ENCODE data around the gene KLHL29. TPM values are rescaled to one million over a fixed set of nuclear protein-coding genes. Genes with fewer than 3 reads are reported as not detected.
A peak's percentile ranks its signal among the peaks of the same experiment; 100 is the strongest.

The KLHL29 gene
- total and polyA plus RNA-seq, 2 experiments from 2014 or later = 3.8 to 9.9 TPM

- Histone ChIP-seq H3K4me2 (no peak overlapping the region), H3K36me3 (replicated peaks; ENCODE audit: insufficient read depth, low read depth) (no peaks in the 10 kb centered on the region), H3K9me3 (ENCODE audit: low read depth) (no peaks in the 10 kb centered on the region), H2AFZ (no peak overlapping the region), H3K4me1 (ENCODE audit: insufficient read depth) (peaks cover 21% of the 10 kb centered on the region), H3K27ac (no peak overlapping the region), H3K27me3 (no peaks in the 10 kb centered on the region), H3K9me2 (replicated peaks; ENCODE audit: insufficient read depth) (no peaks in the 10 kb centered on the region), H4K20me1 (ENCODE audit: insufficient read depth, poor library complexity, severe bottlenecking) (no peaks in the 10 kb centered on the region), H3K4me3 (no peak overlapping the region), H3K79me2 (no peaks in the 10 kb centered on the region)
- TF ChIP-seq CTCF (IDR thresholded peaks at IDR 0.05; ENCODE audit: poor library complexity) (no peak), EZH2 (IDR thresholded peaks at IDR 0.05; ENCODE audit: borderline replicate concordance) (no peak), EZH2phosphoT487 (IDR thresholded peaks at IDR 0.05; ENCODE audit: low read depth, severe bottlenecking, unreplicated experiment) (no peak)
- no peak for DNase-seq (ENCODE audit: low spot score)
- WGBS (ENCODE audit: low lambda C conversion rate, missing lambda C conversion rate) = 90% methylated on average over 11 of the region's 11 CpGs
Observed at GRCh38 chr2:23531280-23531679, 146.3 kb downstream of the KLHL29 start.

- WGBS (ENCODE audit: low lambda C conversion rate, missing lambda C conversion rate) = 86% methylated on average over 8 of the region's 8 CpGs
- Histone ChIP-seq H3K79me2 (no peaks in the 10 kb centered on the region), H3K4me2 (peak overlapping the region; percentile 69), H3K4me1 (ENCODE audit: insufficient read depth) (peaks cover 21% of the 10 kb centered on the region), H2AFZ (no peak overlapping the region), H3K27ac (peak overlapping the region; percentile 67), H3K4me3 (no peak overlapping the region), H3K36me3 (replicated peaks; ENCODE audit: insufficient read depth, low read depth) (no peaks in the 10 kb centered on the region), H4K20me1 (ENCODE audit: insufficient read depth, poor library complexity, severe bottlenecking) (no peaks in the 10 kb centered on the region), H3K27me3 (no peaks in the 10 kb centered on the region), H3K9me2 (replicated peaks; ENCODE audit: insufficient read depth) (no peaks in the 10 kb centered on the region), H3K9me3 (ENCODE audit: low read depth) (no peaks in the 10 kb centered on the region)
- no peak for DNase-seq (ENCODE audit: low spot score)
- TF ChIP-seq EZH2phosphoT487 (IDR thresholded peaks at IDR 0.05; ENCODE audit: low read depth, severe bottlenecking, unreplicated experiment) (no peak), EZH2 (IDR thresholded peaks at IDR 0.05; ENCODE audit: borderline replicate concordance) (no peak), CTCF (IDR thresholded peaks at IDR 0.05; ENCODE audit: poor library complexity) (no peak)
Observed at GRCh38 chr2:23531881-23532280, 146.9 kb downstream of the KLHL29 start.

- Histone ChIP-seq H3K27ac (peak overlapping the region; percentile 67), H3K4me3 (no peak overlapping the region), H3K79me2 (no peaks in the 10 kb centered on the region), H3K4me1 (ENCODE audit: insufficient read depth) (peaks cover 21% of the 10 kb centered on the region), H2AFZ (no peak overlapping the region), H3K27me3 (no peaks in the 10 kb centered on the region), H3K9me3 (ENCODE audit: low read depth) (no peaks in the 10 kb centered on the region), H3K36me3 (replicated peaks; ENCODE audit: insufficient read depth, low read depth) (no peaks in the 10 kb centered on the region), H3K9me2 (replicated peaks; ENCODE audit: insufficient read depth) (no peaks in the 10 kb centered on the region), H4K20me1 (ENCODE audit: insufficient read depth, poor library complexity, severe bottlenecking) (no peaks in the 10 kb centered on the region), H3K4me2 (peak overlapping the region; percentile 69)
- WGBS (ENCODE audit: low lambda C conversion rate, missing lambda C conversion rate) = 61% methylated on average over 23 of the region's 23 CpGs
- peak; percentile 47 for DNase-seq (ENCODE audit: low spot score)
- no peak for TF ChIP-seq EZH2 (IDR thresholded peaks at IDR 0.05; ENCODE audit: borderline replicate concordance)
- no peak for TF ChIP-seq CTCF (IDR thresholded peaks at IDR 0.05; ENCODE audit: poor library complexity)
- TF ChIP-seq EZH2phosphoT487 (IDR thresholded peaks at IDR 0.05; ENCODE audit: low read depth, severe bottlenecking, unreplicated experiment) = no peak
Observed at GRCh38 chr2:23532391-23533337, 147.7 kb downstream of the KLHL29 start.

Measured in hepatocyte (in vitro differentiated cells).